Uterus (tissue), 4 donors: ENCODE data around the gene CCNH. TPM values are rescaled to one million over a fixed set of nuclear protein-coding genes. Genes with fewer than 3 reads are reported as not detected.

ENCODE experiments used
- DNase-seq, 2 donors: peaks; one replicate each; pipeline ENCODE4 v3.0.0-alpha.2; 2019 to 2020
- H3K27ac ChIP-seq, 2 donors: fragments of 200-600 bp; sonication (generic); 1 replicate in 1 of 2; 2 replicates in 1 of 2; pipeline ENCODE4 v1.5.1; 2016 to 2018
- H3K27me3 ChIP-seq, 2 donors: fragments of 200-600 bp; sonication (generic); one replicate each; pipeline ENCODE4 v1.5.1; 2018 to 2019; ENCODE audit warnings: control low read depth in 1 of 2
- H3K36me3 ChIP-seq, 2 donors: fragments of 200-600 bp; sonication (generic); one replicate each; pipeline ENCODE4 v1.5.1; 2019; ENCODE audit warnings: control low read depth in 1 of 2
- H3K4me1 ChIP-seq, 2 donors: fragments of 200-600 bp; sonication (generic); one replicate each; pipeline ENCODE4 v1.5.1; 2018 to 2019; ENCODE audit warnings: control low read depth in 1 of 2
- H3K4me3 ChIP-seq, 2 donors: fragments of 200-600 bp; sonication (generic); 1 replicate in 1 of 2; 2 replicates in 1 of 2; pipeline ENCODE4 v1.5.1; 2018 to 2019; ENCODE audit warnings: mild to moderate bottlenecking in 1 of 2
- H3K9me3 ChIP-seq, 2 donors: fragments of 200-600 bp; sonication (generic); one replicate each; pipeline ENCODE4 v1.5.1; 2019; ENCODE audit warnings: control low read depth in 1 of 2
- CTCF ChIP-seq, 4 experiments: fragments of 200-600 bp in 2 of 4; fragments of 450-650 bp in 2 of 4; sonication (generic) in 2 of 4; IDR thresholded peaks; one replicate each; pipeline ENCODE4 v1.5.1; 2016 to 2019; ENCODE audit warnings: antibody characterized with exemption in 4 of 4, mild to moderate bottlenecking in 2 of 4, moderate library complexity in 1 of 4
- POLR2A ChIP-seq, 2 donors: fragments of 450-650 bp; IDR thresholded peaks; one replicate each; pipeline ENCODE4 v1.6.1; 2016; ENCODE audit warnings: antibody characterized with exemption in 2 of 2, mild to moderate bottlenecking in 1 of 2, moderate library complexity in 1 of 2
- intact Hi-C: fragments of 100-400 bp; cut with DNase I; formaldehyde crosslinking; loops from one replicate; pipeline ENCODE4 v1.15.1; 2023; ENCODE audit warnings: low total_unique reads
- total RNA-seq, 4 donors: library from RNA; depleted of rRNA in 3 of 4; stranded (reverse); fragments of >200 nt in 3 of 4; gene quantifications; one replicate each; pipeline versions ENCODE4 v1.1.0 to v1.2.4, GENCODE V29; 2014 to 2023
- donor health status: DM: yes; HTN: yes; CAD: no.

CCNH gene
- total RNA-seq, 4 donors from 2014 or later: 25.4 to 96.2 (median 77.4) TPM

- H3K36me3 ChIP-seq: no peaks in the 10 kb centered on the region
- intact Hi-C loops: no loop called here
- peak overlapping the region; percentile 94 to 99 for H3K4me3 ChIP-seq
- no peak for TF ChIP-seq CTCF (IDR thresholded peaks at IDR 0.05)
- no peak for TF ChIP-seq POLR2A (IDR thresholded peaks at IDR 0.05)
- peak overlapping the region; percentile 97 to 99 for H3K27ac ChIP-seq
- H3K27me3 ChIP-seq: no peaks in the 10 kb centered on the region
- DNase-seq: no peak
- H3K4me1 ChIP-seq: peaks cover 0 to 6% of the 10 kb centered on the region in 2 donors
- H3K9me3 ChIP-seq: no peaks in the 10 kb centered on the region
Observed at GRCh38 chr5:87413343-87413645, 564 bp upstream of the CCNH start.

GRCh38 chr5:87411973-87412629, 629 bp downstream of the CCNH start:
- H3K27me3 ChIP-seq: no peaks in the 10 kb centered on the region
- TF ChIP-seq POLR2A (IDR thresholded peaks at IDR 0.05) (no peak), CTCF (IDR thresholded peaks at IDR 0.05) (no peak)
- peak in 1 of 2 donors; percentile 24 for DNase-seq
- no peaks in the 10 kb centered on the region for H3K36me3 ChIP-seq
- peak overlapping the region; percentile 97 to 99 for H3K27ac ChIP-seq
- H3K4me1 ChIP-seq: peaks cover 0 to 6% of the 10 kb centered on the region in 2 donors
- peak overlapping the region; percentile 94 to 99 for H3K4me3 ChIP-seq
- no peaks in the 10 kb centered on the region for H3K9me3 ChIP-seq
- intact Hi-C loops: no loop called here

DNA sequence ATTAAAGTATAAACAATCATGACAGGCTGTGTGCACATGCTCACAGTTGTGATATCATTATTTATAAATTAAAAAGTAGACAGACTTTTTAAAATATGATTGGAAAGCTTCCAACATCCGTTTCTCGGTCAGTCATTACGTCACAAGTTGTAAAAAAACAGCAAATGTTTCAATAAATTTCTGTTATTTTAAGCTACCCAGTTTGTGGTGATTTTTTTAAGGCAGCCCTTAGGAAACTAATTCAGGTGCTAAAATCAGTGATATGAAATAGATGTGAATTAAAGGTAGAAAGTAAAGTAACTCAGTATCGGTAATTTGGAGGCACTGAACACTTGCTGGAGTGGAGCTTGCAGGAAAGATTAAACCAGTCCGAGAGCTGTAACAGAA, 1.2 kb downstream of the CCNH start:
- no peak for DNase-seq
- Histone ChIP-seq H3K4me1 (peaks cover 0 to 6% of the 10 kb centered on the region in 2 donors), H3K27me3 (no peaks in the 10 kb centered on the region), H3K4me3 (peak overlapping the region; percentile 94 to 99), H3K36me3 (no peaks in the 10 kb centered on the region), H3K9me3 (no peaks in the 10 kb centered on the region), H3K27ac (peak overlapping the region; percentile 97 to 99)
- TF ChIP-seq CTCF (IDR thresholded peaks at IDR 0.05) (no peak), POLR2A (IDR thresholded peaks at IDR 0.05) (no peak)
- intact Hi-C loops: no loop called here

DNA sequence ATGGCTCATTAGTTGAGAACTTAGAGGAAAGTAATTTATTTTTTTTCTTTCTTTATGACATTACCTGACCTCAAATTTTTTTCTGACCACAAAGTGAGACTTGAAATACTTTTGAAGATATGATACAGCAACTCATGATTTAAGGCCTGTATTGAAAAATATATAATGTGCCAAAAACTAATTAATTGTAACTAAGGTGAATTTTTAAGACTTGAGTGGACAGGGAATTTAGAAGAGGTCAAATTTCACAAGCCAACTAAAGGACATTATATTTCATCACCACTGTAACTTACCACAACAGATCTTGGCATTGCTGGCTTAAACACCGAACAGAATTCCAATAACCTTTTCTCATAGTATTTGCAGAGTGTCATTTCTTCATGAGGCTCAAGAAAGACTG, 1.8 kb downstream of the CCNH start:
- Histone ChIP-seq H3K27ac (peak overlapping the region; percentile 97 to 99), H3K4me1 (peaks cover 0 to 6% of the 10 kb centered on the region in 2 donors), H3K9me3 (no peaks in the 10 kb centered on the region), H3K4me3 (no peak overlapping the region), H3K27me3 (no peaks in the 10 kb centered on the region), H3K36me3 (no peaks in the 10 kb centered on the region)
- no peak for DNase-seq
- intact Hi-C loops: no loop called here
- no peak for TF ChIP-seq CTCF (IDR thresholded peaks at IDR 0.05)
- no peak for TF ChIP-seq POLR2A (IDR thresholded peaks at IDR 0.05)

DNA sequence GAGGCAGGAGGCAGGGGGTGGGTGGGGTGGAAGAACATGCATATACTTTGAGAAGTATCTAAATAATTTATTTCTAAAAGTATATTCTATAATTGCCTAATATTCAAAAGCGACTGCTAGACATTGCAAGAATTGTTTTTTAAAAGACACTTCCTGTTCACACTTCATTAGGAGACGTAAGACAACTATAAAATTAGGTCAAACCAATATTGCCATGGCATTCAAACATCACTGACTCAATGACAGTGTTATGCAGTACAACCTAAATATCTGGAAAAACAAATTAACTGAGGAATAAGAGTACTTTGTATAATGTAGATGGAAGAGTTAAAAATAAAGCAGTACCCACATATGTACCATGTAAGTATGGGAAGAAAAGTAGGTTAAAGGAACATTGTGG, 4.5 kb downstream of the CCNH start:
- intact Hi-C loops: no loop called here
- no peaks in the 10 kb centered on the region for H3K9me3 ChIP-seq
- no peak for DNase-seq
- H3K4me3 ChIP-seq: no peak overlapping the region
- TF ChIP-seq CTCF (IDR thresholded peaks at IDR 0.05): no peak
- TF ChIP-seq POLR2A (IDR thresholded peaks at IDR 0.05): no peak
- no peaks in the 10 kb centered on the region for H3K27me3 ChIP-seq
- H3K36me3 ChIP-seq: no peaks in the 10 kb centered on the region
- no peak overlapping the region for H3K27ac ChIP-seq
- H3K4me1 ChIP-seq: peaks cover 0 to 6% of the 10 kb centered on the region in 2 donors
